Small intestine (tissue), 16 donors: ENCODE data around the gene KRTAP4-11. TPM values are rescaled to one million over a fixed set of nuclear protein-coding genes. Genes with fewer than 3 reads are reported as not detected.
A peak's percentile ranks its signal among the peaks of the same experiment; 100 is the strongest.
"Not testable (repeated sequence)": the region's sequence is repeated elsewhere in the genome, so short reads cannot be mapped to it uniquely, and the experiment has no call there.

Experiments
- DNase-seq, 2 donors: peaks; one replicate each; pipeline versions ENCODE4 v3.0.0 to v3.0.0-alpha.2; 2013
- FAIRE-seq: peaks from 2 replicates; lab custom pipeline; 2012; peaks lifted over from hg19 to GRCh38; lab: Jason Lieb, UNC
- H3K27ac ChIP-seq, 3 donors: one replicate each; pipeline ENCODE4 v1.5.1; 2013; ENCODE audit warnings: low read length in 2 of 3, mild to moderate bottlenecking in 2 of 3, control low read depth in 1 of 3, inconsistent platforms in 1 of 3, low read depth in 1 of 3, moderate library complexity in 1 of 3
- H3K27me3 ChIP-seq, 3 donors: one replicate each; pipeline ENCODE4 v1.6.1; 2013; ENCODE audit warnings: low read length in 3 of 3, inconsistent platforms in 1 of 3; ENCODE audit not compliant: control insufficient read depth in 3 of 3, insufficient read depth in 3 of 3
- H3K36me3 ChIP-seq, 3 donors: one replicate each; pipeline ENCODE4 v1.6.1; 2013; ENCODE audit warnings: low read length in 3 of 3, inconsistent platforms in 1 of 3, low read depth in 1 of 3, mild to moderate bottlenecking in 1 of 3, moderate library complexity in 1 of 3; ENCODE audit not compliant: control insufficient read depth in 3 of 3, insufficient read depth in 2 of 3
- H3K4me1 ChIP-seq, 3 donors: one replicate each; pipeline ENCODE4 v1.6.1; 2013; ENCODE audit warnings: low read length in 2 of 3, inconsistent platforms in 1 of 3, low read depth in 1 of 3, mild to moderate bottlenecking in 1 of 3, moderate library complexity in 1 of 3; ENCODE audit not compliant: control insufficient read depth in 3 of 3, insufficient read depth in 2 of 3
- H3K4me3 ChIP-seq, 3 donors: one replicate each; pipeline ENCODE4 v1.5.1; 2013; ENCODE audit warnings: low read length in 3 of 3, control low read depth in 1 of 3, inconsistent platforms in 1 of 3, low read depth in 1 of 3, mild to moderate bottlenecking in 1 of 3, moderate library complexity in 1 of 3
- H3K9me3 ChIP-seq, 2 donors: one replicate each; pipeline ENCODE4 v1.6.1; 2013; ENCODE audit warnings: low read depth in 1 of 2, low read length in 1 of 2; ENCODE audit not compliant: control insufficient read depth in 2 of 2, insufficient read depth in 1 of 2
- WGBS, 3 donors: extraction: QIAGEN DNeasy Blood & Tissue Kit; methylation state at CpG; one replicate each; pipeline ENCODE4 v1.1.7; 2013; 5-methylcytosine and 5-hydroxymethylcytosine counted together
- long read RNA-seq, 10 donors: transcript quantifications; one replicate each; lab custom pipeline, GENCODE V29; 2026
- polyA plus RNA-seq, 4 donors: library from polyadenylated mRNA; stranded (reverse) in 3 of 4; unstranded in 1 of 4; fragments of 200-250 nt in 3 of 4; fragments of 120-200 nt in 1 of 4; gene quantifications; one replicate each; pipeline versions ENCODE4 v1.2.1 to v1.2.3, GENCODE V29; 2013
- donor health status: healthy with polysubstance abuse.
- donor health status: control.
- donor health status: control.
- donor health status: Bipolar disorder and iron deficiency.
- donor health status: healthy.

KRTAP4-11 gene
- polyA plus RNA-seq, result not detected
- long read RNA-seq, donor 1, result 0 reads
- long read RNA-seq, donor 2, result 0 reads
- long read RNA-seq, donor 3, result 0 reads
- long read RNA-seq, donor 4, result 0 reads
- long read RNA-seq, donor 5, result 0 reads
- long read RNA-seq, donor 6, result 0 reads
- long read RNA-seq, donor 7, result 0 reads
- long read RNA-seq, donor 8, result 0 reads
- long read RNA-seq, donor 9, result 0 reads
- long read RNA-seq, donor 10, result 0 reads

DNA sequence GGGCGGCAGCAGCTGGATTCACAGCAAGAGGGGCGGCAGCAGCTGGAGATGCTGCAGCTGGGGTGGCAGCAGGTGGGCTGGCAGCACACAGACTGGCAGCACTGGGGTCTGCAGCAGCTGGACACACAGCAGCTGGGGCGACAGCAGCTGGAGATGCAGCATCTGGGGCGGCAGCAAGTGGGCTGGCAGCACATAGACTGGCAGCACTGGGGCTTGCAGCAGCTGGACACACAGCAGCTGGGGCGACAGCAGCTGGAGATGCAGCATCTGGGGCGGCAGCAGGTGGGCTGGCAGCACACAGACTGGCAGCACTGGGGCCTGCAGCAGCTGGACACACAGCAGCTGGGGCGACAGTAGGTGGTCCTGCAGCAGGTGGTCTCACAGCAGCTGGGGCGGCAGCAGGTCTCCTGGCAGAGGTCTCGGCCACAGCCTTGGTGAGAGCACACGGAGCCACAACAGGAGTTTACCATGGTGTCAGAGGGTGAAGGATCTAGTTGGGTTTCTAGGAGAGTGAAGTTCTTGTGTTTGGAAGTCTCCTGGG is at the start of gene KRTAP4-11:
TSS of gene KRTAP4-11 (minus strand) at position 528 of the 541 bp plus-strand sequence. CDS start at position 470, 58 bp downstream.
- not testable (repeated sequence) for H3K36me3 ChIP-seq, H3K4me1 ChIP-seq, H3K4me3 ChIP-seq, H3K27ac ChIP-seq, H3K27me3 ChIP-seq, FAIRE-seq, DNase-seq, H3K9me3 ChIP-seq
- WGBS, 3 donors, result 70 to 87% (median 81%) methylated on average over 9 to 10 of the region's 10 CpGs

DNA sequence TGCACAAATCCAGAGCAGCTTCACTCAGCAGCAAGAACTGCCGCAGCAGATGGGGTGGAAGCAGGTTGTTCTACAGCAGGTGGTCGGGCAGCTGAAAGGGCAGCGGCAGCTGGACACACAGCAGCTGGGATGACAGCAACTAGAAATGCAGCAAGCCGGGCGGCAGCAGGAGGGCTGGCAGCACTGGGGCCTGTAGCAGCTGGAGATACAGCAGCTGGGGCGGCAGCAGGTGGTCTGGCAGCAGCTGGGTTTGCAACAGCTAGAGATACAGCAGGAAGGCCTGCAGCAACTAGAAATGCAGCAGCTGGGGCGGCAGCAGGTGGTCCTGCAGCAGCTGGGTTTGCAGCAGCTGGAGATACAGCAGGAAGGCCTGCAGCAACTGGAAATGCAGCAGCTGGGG is 49.4 kb upstream of the KRTAP4-11 start:
- peaks cover 2 to 15% (median 4%) of the 10 kb centered on the region in 3 donors for H3K27me3 ChIP-seq
- 77 to 84% (median 82%) methylated on average over 7 of the region's 7 CpGs for WGBS, 3 donors
- H3K36me3 ChIP-seq, result no peaks in the 10 kb centered on the region
- no peak for FAIRE-seq
- no peak overlapping the region for H3K27ac ChIP-seq
- H3K4me3 ChIP-seq, result no peak overlapping the region
- no peak for DNase-seq
- H3K4me1 ChIP-seq, result no peaks in the 10 kb centered on the region
- H3K9me3 ChIP-seq, result no peaks in the 10 kb centered on the region

DNA sequence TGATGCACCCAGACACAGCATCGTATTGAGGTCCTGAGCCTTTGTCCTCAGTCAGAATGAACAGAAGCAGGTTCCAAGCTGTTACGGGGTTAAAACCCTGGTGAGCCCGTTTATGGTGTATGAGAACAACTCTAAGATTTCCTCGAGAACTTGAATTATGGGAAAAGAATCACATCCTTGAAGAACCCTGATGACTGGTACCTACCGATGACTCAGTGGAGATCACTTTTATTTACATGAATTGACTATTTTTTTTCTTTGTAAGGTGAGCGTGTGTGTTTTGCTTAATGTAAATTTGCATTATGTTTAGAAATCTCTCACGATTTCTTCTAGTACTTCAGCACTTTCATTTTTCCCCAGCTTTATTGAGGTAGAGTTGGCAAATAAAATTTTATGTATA is 45.7 kb upstream of the KRTAP4-11 start:
- no peak overlapping the region for H3K27ac ChIP-seq
- FAIRE-seq, result no peak
- peaks cover 2 to 9% (median 2%) of the 10 kb centered on the region in 3 donors for H3K27me3 ChIP-seq
- no peaks in the 10 kb centered on the region for H3K36me3 ChIP-seq
- WGBS, 3 donors, result 53 to 74% (median 64%) methylated on average over 7 of the region's 7 CpGs
- DNase-seq, result no peak
- H3K4me1 ChIP-seq, result no peaks in the 10 kb centered on the region
- no peak overlapping the region for H3K4me3 ChIP-seq
- no peaks in the 10 kb centered on the region for H3K9me3 ChIP-seq

DNA sequence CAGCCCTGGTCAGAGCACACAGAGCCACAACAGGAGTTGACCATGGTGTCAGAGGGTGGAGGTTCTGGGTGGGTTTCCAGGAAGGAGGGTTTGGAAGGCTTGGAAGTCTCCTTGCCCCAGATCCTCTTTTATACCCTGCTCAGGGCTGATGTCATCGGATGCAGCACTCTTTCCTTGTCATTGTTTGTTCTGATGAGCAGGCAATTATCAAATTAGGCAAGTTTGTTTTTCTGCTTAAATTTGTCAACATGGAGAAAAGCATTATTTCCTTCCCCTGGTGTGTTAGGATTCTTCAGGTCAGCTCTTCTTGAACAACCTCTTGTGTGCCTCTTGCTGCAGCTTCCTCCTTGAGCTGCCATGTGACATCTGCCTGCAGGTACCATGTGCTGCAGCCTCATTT is 42.5 kb upstream of the KRTAP4-11 start, which contains the start of gene KRTAP4-4:
TSS of gene KRTAP4-4 (minus strand) at position 101 of the 400 bp plus-strand sequence. CDS start at position 44, 57 bp downstream.
- 84 to 91% (median 86%) methylated on average over 1 of the region's 1 CpG for WGBS, 3 donors
- H3K27ac ChIP-seq, result no peak within 1 kb of the TSS

DNA sequence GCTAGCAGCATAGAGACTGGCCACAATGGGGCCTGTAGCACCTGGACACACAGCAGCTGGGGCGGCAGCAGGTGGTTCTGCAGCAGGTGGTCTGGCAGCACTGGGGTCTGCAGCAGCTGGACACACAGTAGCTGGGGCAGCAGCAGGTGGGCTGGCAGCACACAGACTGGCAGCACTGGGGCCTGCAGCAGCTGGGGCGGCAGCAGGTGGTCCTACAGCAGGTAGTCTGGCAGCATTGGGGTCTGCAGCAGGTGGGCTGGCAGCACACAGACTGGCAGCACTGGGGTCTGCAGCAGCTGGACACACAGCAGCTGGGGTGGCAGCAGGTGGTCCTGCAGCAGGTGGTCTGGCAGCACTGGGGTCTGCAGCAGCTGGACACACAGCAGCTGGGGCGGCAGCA is 42.0 kb upstream of the KRTAP4-11 start:
- not testable (repeated sequence) for H3K9me3 ChIP-seq, DNase-seq, H3K4me3 ChIP-seq, FAIRE-seq, H3K4me1 ChIP-seq, H3K36me3 ChIP-seq, H3K27me3 ChIP-seq, H3K27ac ChIP-seq
- 85 to 97% (median 91%) methylated on average over 3 of the region's 3 CpGs for WGBS, 3 donors

More for the DNA sequence above, 42.5 kb upstream of the KRTAP4-11 start, which contains the start of gene KRTAP4-4:
- DNase-seq (no peak), FAIRE-seq (no peak)
- Histone ChIP-seq H3K36me3 (no peaks in the 10 kb centered on the region), H3K27me3 (peaks cover 0 to 9% (median 2%) of the 10 kb centered on the region in 3 donors), H3K4me1 (no peaks in the 10 kb centered on the region), H3K4me3 (no peak within 1 kb of the TSS), H3K9me3 (no peaks in the 10 kb centered on the region)

DNA sequence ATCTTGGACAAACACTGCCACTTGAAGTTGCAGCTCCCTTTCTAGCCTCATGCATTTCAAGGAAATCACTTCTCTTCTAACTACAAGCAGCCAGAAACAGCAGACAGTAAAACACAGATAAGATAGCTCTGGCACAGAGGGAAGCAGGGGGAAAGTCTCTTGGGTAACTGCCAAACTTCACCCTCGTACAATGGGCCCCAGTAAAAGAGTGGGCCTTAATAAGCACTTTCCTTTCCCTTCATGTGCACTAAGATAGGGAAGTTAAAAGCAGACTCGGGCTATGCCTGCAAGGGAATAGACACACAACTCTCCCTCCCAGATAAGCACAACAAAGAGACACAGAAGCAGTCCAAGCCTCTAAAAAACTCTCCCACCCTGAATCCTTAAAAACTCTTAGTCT is 35.7 kb upstream of the KRTAP4-11 start:
- FAIRE-seq (no peak), DNase-seq (peak; percentile 37)
- Histone ChIP-seq H3K9me3 (peaks cover 0 to 4% of the 10 kb centered on the region in 2 donors), H3K27ac (no peak overlapping the region), H3K36me3 (no peaks in the 10 kb centered on the region), H3K4me3 (no peak overlapping the region), H3K27me3 (peaks cover 0 to 3% (median 2%) of the 10 kb centered on the region in 3 donors), H3K4me1 (no peaks in the 10 kb centered on the region)
- WGBS, 3 donors, result 6 to 17% (median 16%) methylated on average over 2 of the region's 2 CpGs

DNA sequence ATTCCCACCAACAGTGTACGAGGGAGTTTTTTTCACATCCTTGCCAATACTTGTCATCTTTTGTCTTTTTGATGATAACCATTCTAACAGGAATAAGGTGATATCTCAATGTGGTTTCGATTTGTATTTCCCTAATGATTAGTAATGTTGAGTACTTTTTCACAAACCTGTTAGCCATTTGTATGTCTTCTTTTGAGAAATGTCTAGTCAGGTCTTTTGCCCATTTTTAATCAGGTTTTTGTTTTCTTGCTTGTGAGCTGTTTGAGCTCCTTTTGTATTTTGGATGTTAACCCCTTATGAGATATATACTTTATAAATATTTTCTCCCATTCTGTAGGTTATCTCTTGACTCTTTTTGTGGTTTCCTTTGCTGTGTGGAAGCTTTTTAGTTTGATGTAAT is 33.4 kb upstream of the KRTAP4-11 start:
- Histone ChIP-seq H3K27me3 (peaks cover 0 to 7% (median 2%) of the 10 kb centered on the region in 3 donors), H3K4me3 (no peak overlapping the region), H3K27ac (no peak overlapping the region), H3K4me1 (no peaks in the 10 kb centered on the region), H3K9me3 (peaks cover 0 to 4% of the 10 kb centered on the region in 2 donors), H3K36me3 (no peaks in the 10 kb centered on the region)
- 79 to 82% (median 81%) methylated on average over 2 of the region's 2 CpGs for WGBS, 3 donors
- DNase-seq (no peak), FAIRE-seq (no peak)

DNA sequence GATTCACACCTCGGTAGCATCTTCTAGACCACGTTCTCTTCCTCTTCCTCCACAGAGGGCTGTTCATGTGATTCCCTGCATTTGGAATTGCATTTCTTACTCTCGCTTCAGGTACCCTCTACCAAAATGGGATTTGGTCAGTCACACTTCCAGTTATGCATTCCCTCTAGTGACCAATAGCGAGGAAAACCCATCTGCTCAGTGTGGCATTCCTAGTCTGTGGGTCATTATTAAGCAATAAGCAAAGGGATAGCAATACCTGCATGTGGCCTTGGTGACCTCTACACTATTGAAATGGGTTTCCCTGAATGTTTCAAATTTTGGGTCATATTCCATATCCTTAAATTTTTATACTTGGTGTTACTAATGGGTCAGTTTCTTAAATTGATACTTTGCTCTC is 31.9 kb upstream of the KRTAP4-11 start:
- H3K4me1 ChIP-seq, result no peaks in the 10 kb centered on the region
- 80 to 92% (median 85%) methylated on average over 4 of the region's 4 CpGs for WGBS, 3 donors

More for the DNA sequence above, 31.9 kb upstream of the KRTAP4-11 start:
- peaks cover 0 to 4% of the 10 kb centered on the region in 2 donors for H3K9me3 ChIP-seq
- no peak for DNase-seq
- FAIRE-seq, result no peak
- no peak overlapping the region for H3K27ac ChIP-seq
- peaks cover 0 to 7% (median 2%) of the 10 kb centered on the region in 3 donors for H3K27me3 ChIP-seq
- no peaks in the 10 kb centered on the region for H3K36me3 ChIP-seq
- no peak overlapping the region for H3K4me3 ChIP-seq
